Measurements from ENCODE around the gene MROH9.

DNA sequence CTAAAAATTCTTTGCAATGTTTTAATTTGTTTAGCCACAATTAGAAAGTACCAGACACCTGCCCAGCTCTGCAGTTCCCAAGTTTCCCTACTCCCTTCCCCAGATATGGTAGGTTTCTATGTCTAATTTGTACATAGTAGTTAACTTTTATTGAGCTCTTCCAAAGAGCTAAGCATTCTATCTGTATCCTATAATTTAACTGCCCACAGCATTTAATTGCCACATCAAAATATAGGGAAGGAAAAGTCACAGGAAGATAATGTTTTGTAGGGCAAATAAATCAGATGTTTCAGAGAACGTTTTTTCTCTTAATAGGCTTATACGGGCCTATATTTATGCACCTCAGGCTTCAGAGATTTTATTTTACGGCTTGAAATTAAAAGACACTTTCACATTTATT is 139.7 kb downstream of the MROH9 start:
- no peak for TF ChIP-seq STAT1 (IDR thresholded peaks at IDR 0.05; ENCODE audit: unreplicated experiment)
- TF ChIP-seq, protein P1, sequence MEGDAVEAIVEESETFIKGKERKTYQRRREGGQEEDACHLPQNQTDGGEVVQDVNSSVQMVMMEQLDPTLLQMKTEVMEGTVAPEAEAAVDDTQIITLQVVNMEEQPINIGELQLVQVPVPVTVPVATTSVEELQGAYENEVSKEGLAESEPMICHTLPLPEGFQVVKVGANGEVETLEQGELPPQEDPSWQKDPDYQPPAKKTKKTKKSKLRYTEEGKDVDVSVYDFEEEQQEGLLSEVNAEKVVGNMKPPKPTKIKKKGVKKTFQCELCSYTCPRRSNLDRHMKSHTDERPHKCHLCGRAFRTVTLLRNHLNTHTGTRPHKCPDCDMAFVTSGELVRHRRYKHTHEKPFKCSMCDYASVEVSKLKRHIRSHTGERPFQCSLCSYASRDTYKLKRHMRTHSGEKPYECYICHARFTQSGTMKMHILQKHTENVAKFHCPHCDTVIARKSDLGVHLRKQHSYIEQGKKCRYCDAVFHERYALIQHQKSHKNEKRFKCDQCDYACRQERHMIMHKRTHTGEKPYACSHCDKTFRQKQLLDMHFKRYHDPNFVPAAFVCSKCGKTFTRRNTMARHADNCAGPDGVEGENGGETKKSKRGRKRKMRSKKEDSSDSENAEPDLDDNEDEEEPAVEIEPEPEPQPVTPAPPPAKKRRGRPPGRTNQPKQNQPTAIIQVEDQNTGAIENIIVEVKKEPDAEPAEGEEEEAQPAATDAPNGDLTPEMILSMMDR (conservative IDR thresholded peaks at IDR 0.05; ENCODE audit: low read depth in 2 of 2): no peak
- no peak for TF ChIP-seq CREB1 (CRISPR knock-in tag; IDR thresholded peaks at IDR 0.05; ENCODE audit: low read depth)
- no peak for TF ChIP-seq POLR2AphosphoS5 (IDR thresholded peaks at IDR 0.05; ENCODE audit: low read depth)
- TF ChIP-seq, protein P2, sequence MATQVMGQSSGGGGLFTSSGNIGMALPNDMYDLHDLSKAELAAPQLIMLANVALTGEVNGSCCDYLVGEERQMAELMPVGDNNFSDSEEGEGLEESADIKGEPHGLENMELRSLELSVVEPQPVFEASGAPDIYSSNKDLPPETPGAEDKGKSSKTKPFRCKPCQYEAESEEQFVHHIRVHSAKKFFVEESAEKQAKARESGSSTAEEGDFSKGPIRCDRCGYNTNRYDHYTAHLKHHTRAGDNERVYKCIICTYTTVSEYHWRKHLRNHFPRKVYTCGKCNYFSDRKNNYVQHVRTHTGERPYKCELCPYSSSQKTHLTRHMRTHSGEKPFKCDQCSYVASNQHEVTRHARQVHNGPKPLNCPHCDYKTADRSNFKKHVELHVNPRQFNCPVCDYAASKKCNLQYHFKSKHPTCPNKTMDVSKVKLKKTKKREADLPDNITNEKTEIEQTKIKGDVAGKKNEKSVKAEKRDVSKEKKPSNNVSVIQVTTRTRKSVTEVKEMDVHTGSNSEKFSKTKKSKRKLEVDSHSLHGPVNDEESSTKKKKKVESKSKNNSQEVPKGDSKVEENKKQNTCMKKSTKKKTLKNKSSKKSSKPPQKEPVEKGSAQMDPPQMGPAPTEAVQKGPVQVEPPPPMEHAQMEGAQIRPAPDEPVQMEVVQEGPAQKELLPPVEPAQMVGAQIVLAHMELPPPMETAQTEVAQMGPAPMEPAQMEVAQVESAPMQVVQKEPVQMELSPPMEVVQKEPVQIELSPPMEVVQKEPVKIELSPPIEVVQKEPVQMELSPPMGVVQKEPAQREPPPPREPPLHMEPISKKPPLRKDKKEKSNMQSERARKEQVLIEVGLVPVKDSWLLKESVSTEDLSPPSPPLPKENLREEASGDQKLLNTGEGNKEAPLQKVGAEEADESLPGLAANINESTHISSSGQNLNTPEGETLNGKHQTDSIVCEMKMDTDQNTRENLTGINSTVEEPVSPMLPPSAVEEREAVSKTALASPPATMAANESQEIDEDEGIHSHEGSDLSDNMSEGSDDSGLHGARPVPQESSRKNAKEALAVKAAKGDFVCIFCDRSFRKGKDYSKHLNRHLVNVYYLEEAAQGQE (IDR thresholded peaks at IDR 0.05; ENCODE audit: unreplicated experiment): no peak
- no peak for TF ChIP-seq JUNB (IDR thresholded peaks at IDR 0.05; ENCODE audit: unreplicated experiment)
- TF ChIP-seq EZH2phosphoT487 (IDR thresholded peaks at IDR 0.05; ENCODE audit: unreplicated experiment): no peak
- TF ChIP-seq EZH2 (IDR thresholded peaks at IDR 0.05; ENCODE audit: low read depth, unreplicated experiment): no peak

All from GM23338 (cell line).